GM18519 (cell line): ENCODE results near the gene CSTF1.

Experiments used
- ATAC-seq: cut with Tn5 transposase; IDR thresholded peaks from one replicate; pipeline ENCODE4 v1.9.1; 2021; ENCODE audit warnings: mild to moderate bottlenecking, moderate library complexity; ENCODE audit not compliant: unreplicated experiment, low FRiP score

CSTF1 gene

GRCh38 chr20:56424931-56425330, 32.5 kb downstream of the CSTF1 start:
- no peak for ATAC-seq

DNA sequence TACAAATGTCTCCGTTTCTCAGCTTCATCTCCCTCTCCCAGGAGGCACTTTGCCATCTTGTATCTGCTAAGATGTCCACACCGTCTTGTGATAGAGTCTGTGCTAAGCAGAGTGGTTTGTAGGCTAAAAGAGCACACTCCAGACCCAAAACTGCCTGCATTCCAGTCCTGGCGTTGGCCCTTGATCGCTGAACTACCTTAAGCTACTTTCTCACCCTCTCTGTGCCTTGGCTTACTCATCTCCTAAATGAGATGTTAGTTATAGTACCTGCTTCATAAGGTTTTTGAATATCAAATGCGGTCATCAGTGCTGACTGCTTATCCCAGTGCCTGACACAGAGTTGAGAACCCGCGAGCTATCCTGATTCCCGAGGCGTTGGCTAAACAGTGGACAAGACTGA, 33.6 kb downstream of the CSTF1 start:
- no peak for ATAC-seq

DNA sequence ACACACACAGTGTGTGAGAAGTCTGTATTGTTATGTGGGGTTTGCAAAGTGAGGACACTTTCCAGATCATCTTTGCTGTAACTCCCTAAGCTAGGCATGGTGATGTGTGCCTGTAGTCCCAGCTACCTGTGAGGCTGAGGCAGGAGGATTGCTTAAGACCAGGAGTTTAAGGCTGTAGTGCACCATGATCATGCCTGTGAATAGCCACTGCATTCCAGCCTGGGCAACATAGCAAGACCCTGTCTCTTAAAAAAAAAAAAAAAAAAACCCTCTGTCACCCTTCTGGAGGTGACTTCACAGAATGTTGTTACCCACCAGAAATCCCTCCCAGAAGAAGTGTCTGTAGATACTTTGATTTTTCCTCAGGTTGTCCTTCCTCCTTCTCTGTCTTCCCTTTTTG, 34.5 kb downstream of the CSTF1 start:
- no peak for ATAC-seq

DNA sequence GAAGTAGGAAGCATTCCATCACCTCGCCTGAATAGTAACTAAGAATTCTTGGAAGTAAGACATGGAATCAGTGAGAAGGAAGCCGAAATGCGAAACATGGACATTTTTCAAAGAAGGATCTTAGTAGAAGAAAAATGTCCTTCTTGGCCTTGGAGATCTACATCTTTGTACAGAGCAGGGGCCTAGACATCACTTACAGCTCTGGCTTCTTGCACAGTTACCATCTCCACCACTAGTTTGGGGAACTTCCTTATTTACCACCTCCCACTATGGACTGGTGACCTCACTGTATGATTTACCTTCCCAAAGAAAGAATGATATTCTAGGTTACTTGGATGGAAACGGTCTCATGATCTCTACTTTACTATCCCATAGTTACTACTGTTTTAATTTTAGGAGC, 35.4 kb downstream of the CSTF1 start:
- ATAC-seq = no peak

- no peak for ATAC-seq
Observed at GRCh38 chr20:56428410-56428809, 36.0 kb downstream of the CSTF1 start.

- ATAC-seq = no peak
Observed at GRCh38 chr20:56428881-56429280, 36.4 kb downstream of the CSTF1 start.

- no peak for ATAC-seq
Observed at GRCh38 chr20:56429502-56429901, 37.1 kb downstream of the CSTF1 start.

DNA sequence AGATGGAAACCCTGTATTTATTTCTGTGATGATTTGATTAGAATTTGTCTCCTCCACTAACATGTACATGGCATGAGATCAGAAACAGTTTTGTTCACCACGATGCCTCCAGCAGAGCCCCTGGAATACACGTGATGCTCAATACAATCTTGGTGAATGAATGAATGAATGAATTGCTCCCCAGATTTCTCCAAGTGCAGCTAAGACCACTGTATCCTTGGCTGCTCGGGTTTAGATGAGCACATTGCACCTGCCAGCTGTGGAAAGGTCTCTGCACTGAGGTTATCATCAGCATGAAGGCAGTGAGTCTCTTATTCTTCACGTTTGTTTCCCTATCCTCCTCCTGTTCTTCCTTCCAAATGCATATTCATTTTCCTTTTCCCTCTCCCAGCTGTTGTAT, 37.5 kb downstream of the CSTF1 start:
- ATAC-seq = no peak

- no peak for ATAC-seq
Observed at GRCh38 chr20:56430461-56430860, 38.0 kb downstream of the CSTF1 start.

DNA sequence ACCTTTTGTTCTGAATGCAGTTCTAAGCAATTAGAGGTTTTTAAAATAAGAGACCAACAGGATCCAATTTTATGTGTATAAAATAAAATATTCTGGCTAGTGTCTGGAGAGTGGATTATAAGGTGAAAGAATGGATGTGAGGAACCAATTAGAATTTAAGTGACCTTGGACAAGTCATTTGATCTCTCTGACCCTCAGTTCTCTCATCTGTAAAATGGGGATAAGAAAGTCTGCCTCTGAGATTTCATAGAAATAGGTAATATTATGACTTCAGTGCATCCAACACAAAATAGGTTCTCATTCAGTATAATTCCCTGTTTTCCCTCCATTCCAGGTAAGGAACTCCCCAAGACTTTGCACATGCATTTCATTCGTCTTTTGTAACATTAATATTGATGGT, 38.5 kb downstream of the CSTF1 start:
- no peak for ATAC-seq

GRCh38 chr20:56431471-56431870, 39.0 kb downstream of the CSTF1 start:
- no peak for ATAC-seq

DNA sequence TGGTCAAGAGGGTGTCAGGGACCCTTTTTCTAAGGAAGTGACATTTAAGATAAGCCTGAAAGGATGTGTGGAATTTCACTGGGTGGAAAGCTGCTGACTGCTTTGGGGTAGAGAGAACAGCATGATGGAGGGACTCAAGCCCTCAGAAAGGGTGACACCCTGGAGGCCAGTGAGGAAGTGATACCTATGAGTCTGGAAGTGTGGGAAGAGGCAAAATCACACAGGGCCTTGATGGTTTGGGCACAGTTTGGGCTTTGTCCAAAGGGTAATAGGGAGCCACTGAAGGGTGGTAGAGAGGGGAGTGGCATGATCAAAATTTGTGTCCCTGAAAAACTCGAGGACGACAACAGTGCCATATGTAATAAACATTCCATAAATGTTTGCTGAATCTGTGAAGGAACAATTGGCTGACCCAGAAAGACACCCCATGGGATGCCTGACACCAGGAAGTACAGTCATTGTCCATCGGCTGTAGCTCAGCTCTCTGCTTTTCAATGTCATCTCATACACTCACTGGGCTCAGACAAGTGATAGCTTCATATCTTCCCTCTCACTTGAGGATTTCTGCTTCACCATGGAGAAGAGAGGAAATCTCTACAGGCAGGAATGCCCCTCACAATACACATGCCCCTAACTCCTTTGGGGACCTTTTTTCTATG, 40.9 kb downstream of the CSTF1 start:
- ATAC-seq = no peak

- ATAC-seq = no peak
Observed at GRCh38 chr20:56433880-56434255, 41.4 kb downstream of the CSTF1 start.

GRCh38 chr20:56437196-56437960, 44.9 kb downstream of the CSTF1 start:
- ATAC-seq = no peak

DNA sequence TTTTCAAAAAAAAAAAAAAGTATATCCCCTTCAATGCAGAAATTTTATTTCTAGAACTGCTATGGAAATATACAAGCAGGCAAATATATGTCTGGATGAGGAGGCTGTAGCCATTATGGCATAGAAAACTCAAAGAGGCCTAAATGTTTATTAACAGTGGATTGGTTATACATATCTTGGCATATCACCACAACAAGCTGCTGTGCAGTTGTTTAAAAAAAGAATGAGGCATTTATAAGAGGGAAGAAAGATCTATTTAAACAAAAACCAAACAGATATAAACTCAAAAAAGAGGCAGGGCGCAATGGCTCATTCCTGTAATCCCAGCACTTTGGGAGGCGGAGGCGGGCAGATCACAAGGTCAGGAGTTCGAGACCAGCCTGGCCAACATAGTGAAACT, 45.8 kb downstream of the CSTF1 start:
- ATAC-seq = no peak

DNA sequence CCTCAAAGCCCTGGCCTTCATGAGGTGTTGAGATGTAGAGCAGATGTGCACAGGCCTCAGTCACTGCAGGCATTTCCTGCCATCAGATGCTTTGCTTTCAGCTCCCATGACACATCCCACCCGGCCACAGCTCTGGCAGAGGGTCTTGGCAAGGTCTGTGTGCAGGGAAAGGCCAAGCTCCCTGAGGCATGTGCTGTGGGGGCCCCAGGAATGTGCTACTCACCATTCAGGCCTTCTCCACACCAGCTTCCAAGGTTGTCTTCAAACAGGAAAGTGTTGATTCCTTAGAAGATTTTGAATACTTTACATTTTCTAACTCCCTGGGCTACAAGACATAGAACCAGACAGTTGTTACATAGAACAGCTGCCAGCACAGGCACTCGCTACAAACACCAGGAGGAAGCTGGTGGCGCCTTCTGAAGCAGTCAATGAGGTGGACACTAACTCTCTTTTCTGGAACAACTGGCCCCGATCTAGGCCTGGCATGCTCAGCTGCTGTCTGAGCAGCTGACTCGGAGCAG, 47.4 kb downstream of the CSTF1 start:
- no peak for ATAC-seq

GRCh38 chr20:56440346-56441007, 48.0 kb downstream of the CSTF1 start:
- ATAC-seq = peak; percentile 70

DNA sequence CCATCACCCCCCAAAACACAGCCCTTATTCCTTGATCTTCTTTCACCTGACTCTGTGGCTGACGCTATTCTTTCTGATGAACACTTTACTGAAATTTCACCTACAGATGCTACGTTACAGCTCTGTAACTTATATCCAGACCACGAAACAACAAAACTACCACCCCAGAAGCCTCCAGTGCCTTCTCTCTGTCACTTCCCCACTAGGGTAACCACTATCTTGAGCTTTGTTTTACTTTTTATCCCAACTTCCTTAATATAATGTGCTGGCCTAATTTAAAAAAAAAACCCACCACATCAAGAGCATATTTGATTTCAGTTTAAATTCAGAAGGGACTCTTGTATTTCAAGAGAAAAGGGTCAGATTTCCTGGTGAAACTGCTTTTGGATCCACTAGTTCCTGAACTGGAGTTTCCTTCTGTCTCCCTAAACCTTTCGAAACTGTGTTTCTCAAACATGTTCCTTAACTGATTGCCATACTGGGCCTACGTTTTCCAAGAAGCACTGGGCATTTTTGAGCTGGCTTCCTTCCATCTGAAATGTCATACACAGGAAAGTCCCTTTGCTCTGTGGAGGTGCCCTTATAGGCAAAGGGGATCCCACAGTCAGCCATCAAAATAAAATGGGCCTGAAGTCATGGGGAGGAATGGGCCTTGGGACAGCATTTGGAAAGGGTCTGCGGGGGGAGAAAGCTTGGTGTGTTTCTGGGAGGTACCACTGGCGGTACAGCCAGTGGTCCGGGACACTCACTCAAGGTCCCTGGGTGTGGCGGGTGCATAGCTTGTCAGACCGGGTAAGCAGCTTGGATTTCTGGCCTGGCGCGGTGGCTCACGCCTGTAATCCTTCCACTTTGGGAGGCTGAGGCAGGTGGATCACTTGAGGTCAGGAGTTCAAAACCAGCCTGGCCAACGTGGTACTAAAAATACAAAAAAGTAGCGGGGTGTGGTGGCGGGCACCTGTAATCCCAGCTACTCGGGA, 50.2 kb downstream of the CSTF1 start:
- no peak for ATAC-seq

DNA sequence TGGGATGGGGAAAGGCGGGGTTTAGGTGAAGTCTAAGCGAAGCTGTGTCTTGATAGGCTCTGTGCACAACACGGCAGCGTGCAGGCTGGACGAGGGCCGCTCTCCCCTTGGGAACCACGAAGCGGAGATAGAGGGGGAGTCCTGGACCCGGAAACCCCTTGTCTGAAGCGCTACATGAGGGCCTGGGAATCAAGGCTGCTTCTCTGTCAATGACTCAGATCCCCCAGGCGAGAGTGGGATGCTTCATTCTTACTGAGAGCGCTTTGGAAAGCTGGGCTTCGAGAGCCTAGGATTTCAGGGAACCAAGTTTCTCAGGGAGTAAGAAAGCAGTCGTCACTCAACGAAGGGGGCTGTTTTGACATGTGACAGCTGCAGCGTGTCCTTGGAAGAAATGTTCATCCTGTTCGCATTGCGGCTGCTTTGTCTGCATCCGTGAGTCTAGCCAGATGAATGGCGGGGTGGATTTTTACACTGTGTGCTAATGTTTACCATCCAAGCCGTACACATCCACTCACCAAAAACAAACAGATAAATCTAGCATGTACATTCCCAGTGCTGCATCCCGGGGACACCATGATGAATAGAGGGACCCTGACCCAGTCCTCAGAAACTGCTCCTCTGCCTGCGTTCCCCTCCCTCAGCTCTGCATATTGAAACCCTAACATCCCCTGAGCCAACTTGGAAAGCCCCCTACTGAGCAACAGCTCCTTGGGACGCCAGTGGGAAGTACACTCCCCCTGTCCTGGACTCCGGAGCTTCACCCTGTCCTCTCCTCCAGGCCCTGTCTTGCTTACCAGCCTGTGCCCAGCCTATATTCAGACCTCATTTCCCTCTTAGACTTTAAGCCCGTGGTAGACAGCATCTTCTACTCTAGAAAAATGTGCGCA, 51.5 kb downstream of the CSTF1 start:
- ATAC-seq = no peak
